Urinary bladder (tissue), 4 donors: ENCODE data around the gene KDM5B. TPM values are rescaled to one million over a fixed set of nuclear protein-coding genes. Genes with fewer than 3 reads are reported as not detected.

Experiments used
- DNase-seq: peaks from one replicate; pipeline ENCODE4 v3.0.0-alpha.2; 2015; ENCODE audit errors: extremely low spot score
- H3K27ac ChIP-seq: one replicate; pipeline ENCODE4 v1.5.1; 2013; ENCODE audit warnings: low read depth, mild to moderate bottlenecking, moderate library complexity
- H3K36me3 ChIP-seq: one replicate; pipeline ENCODE4 v1.6.1; 2013; ENCODE audit warnings: mild to moderate bottlenecking, moderate library complexity; ENCODE audit not compliant: insufficient read depth
- H3K4me1 ChIP-seq: one replicate; pipeline ENCODE4 v1.6.1; 2013; ENCODE audit warnings: mild to moderate bottlenecking, moderate library complexity; ENCODE audit not compliant: insufficient read depth
- H3K4me3 ChIP-seq: one replicate; pipeline ENCODE4 v1.5.1; 2013; ENCODE audit warnings: low read depth, low read length
- WGBS: extraction: QIAGEN DNeasy Blood & Tissue Kit; methylation state at CpG from one replicate; pipeline ENCODE4 v1.1.7; 2013; 5-methylcytosine and 5-hydroxymethylcytosine counted together
- polyA plus RNA-seq: library from polyadenylated mRNA; stranded (reverse); fragments of 200-250 nt; gene quantifications from one replicate; pipeline ENCODE4 v1.2.3, GENCODE V29; 2013
- total RNA-seq: library from RNA; depleted of rRNA; stranded (reverse); fragments of >200 nt; gene quantifications from one replicate; pipeline ENCODE4 v1.2.3, GENCODE V29; 2014
- donor health status: healthy with polysubstance abuse.
- donor health status: healthy.

The KDM5B gene
- total and polyA plus RNA-seq, 2 donors, result 16.8 to 189 TPM

GRCh38 chr1:202794051-202794740 lies 14.0 kb downstream of the KDM5B start:
- Histone ChIP-seq H3K4me1 (no peaks in the 10 kb centered on the region), H3K4me3 (no peak overlapping the region), H3K27ac (no peak overlapping the region), H3K36me3 (no peaks in the 10 kb centered on the region)
- no peak for DNase-seq

- H3K36me3 ChIP-seq, result no peaks in the 10 kb centered on the region
- H3K4me1 ChIP-seq, result no peaks in the 10 kb centered on the region
- H3K4me3 ChIP-seq, result no peak overlapping the region
- no peak for DNase-seq
- whole genome bisulfite sequencing, result 76% methylated on average over 4 of the region's 4 CpGs
- H3K27ac ChIP-seq, result no peak overlapping the region
Measured at GRCh38 chr1:202791077-202791747, 17.0 kb downstream of the KDM5B start.

DNA sequence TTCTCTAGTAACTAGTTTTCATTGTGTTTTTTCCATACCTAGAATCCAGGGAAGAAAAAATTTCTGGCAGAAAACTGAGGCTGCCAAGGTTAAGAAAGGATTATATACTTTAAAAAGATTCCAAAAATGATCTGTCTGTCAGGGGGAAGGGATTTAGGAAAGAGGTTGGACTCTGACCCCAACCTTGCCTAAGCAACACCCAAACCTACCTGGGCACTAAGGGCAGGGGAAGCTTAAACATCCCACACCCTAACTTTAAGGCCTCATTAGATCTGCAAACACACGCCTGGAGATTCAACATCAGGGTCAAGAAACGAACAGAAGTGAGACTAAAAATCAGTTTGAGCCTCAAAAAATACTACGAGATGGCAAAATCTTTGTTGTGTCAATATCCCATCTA lies 19.4 kb downstream of the KDM5B start:
- Histone ChIP-seq H3K4me1 (no peaks in the 10 kb centered on the region), H3K4me3 (no peak overlapping the region), H3K36me3 (peaks cover 1% of the 10 kb centered on the region), H3K27ac (no peak overlapping the region)
- DNase-seq, result no peak
- 77% methylated on average over 3 of the region's 3 CpGs for WGBS

DNA sequence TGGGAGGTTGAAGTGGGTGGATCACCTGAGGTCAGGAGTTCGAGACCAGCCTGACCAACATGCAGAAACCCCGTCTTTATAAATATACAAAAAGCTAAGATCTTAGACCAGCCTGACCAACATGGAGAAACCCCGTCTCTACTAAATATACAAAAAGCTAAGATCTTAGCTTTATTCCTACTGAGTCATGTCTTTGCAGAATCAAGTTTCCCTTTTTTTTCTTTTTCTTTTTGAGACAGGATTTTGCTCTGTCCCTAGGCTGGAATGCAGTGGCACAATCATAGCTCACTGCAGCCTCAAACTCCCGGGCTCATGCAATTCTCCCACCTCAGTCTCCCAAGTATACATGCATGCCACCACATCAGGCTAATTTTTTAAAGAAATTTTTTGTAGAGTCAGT lies 21.4 kb downstream of the KDM5B start:
- Histone ChIP-seq H3K36me3 (peaks cover 1% of the 10 kb centered on the region), H3K27ac (no peak overlapping the region), H3K4me3 (no peak overlapping the region), H3K4me1 (no peaks in the 10 kb centered on the region)
- no peak for DNase-seq
- WGBS, result 83% methylated on average over 4 of the region's 4 CpGs

- Histone ChIP-seq H3K4me1 (no peaks in the 10 kb centered on the region), H3K27ac (no peak overlapping the region), H3K36me3 (peaks cover 1% of the 10 kb centered on the region), H3K4me3 (no peak overlapping the region)
- WGBS, result 44% methylated on average over 4 of the region's 4 CpGs
- no peak for DNase-seq
Measured at GRCh38 chr1:202781180-202781579, 27.0 kb downstream of the KDM5B start.

GRCh38 chr1:202770135-202770534 lies 38.1 kb downstream of the KDM5B start:
- Histone ChIP-seq H3K4me1 (no peaks in the 10 kb centered on the region), H3K4me3 (no peak overlapping the region), H3K36me3 (peaks cover 2% of the 10 kb centered on the region), H3K27ac (no peak overlapping the region)
- no peak for DNase-seq
- WGBS, result 94% methylated on average over 2 of the region's 2 CpGs

DNA sequence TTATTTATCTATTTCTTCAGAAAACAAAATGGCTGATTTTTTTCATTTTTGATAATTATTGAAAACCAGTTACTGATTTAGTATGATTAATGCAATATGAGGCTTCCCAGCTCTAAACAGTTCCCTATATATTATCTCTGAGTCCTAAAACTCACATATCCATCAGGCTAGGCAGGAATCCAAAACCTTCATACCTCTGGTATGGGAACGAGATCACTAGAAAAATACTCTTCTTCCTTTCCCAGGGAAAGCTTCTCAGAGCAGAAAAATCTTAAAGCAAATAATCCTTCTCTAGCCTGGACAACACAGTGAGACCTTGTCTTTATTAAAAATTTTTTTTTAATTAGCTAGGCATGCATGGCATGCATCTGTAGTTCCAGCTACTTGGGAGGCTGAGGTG lies 42.5 kb downstream of the KDM5B start:
- Histone ChIP-seq H3K4me1 (no peaks in the 10 kb centered on the region), H3K4me3 (no peak overlapping the region), H3K36me3 (no peaks in the 10 kb centered on the region), H3K27ac (no peak overlapping the region)
- DNase-seq, result no peak
- WGBS, result 75% methylated on average over 1 of the region's 1 CpG

GRCh38 chr1:202762019-202762418 lies 46.2 kb downstream of the KDM5B start:
- H3K4me3 ChIP-seq, result no peak overlapping the region
- no peaks in the 10 kb centered on the region for H3K4me1 ChIP-seq
- DNase-seq, result no peak
- 54% methylated on average over 2 of the region's 2 CpGs for WGBS
- H3K36me3 ChIP-seq, result no peaks in the 10 kb centered on the region
- H3K27ac ChIP-seq, result no peak overlapping the region

- Histone ChIP-seq H3K4me1 (no peaks in the 10 kb centered on the region), H3K4me3 (no peak overlapping the region), H3K36me3 (peaks cover 2% of the 10 kb centered on the region), H3K27ac (no peak overlapping the region)
- 81% methylated on average over 1 of the region's 1 CpG for WGBS
- no peak for DNase-seq
Measured at GRCh38 chr1:202760589-202760988, 47.6 kb downstream of the KDM5B start.

GRCh38 chr1:202756391-202756790 lies 51.8 kb downstream of the KDM5B start:
- DNase-seq, result no peak
- WGBS, result 89% methylated on average over 2 of the region's 2 CpGs
- Histone ChIP-seq H3K4me3 (no peak overlapping the region), H3K27ac (no peak overlapping the region), H3K4me1 (no peaks in the 10 kb centered on the region), H3K36me3 (peaks cover 4% of the 10 kb centered on the region)

GRCh38 chr1:202754293-202754692 lies 53.9 kb downstream of the KDM5B start:
- 97% methylated on average over 2 of the region's 2 CpGs for WGBS
- H3K36me3 ChIP-seq, result peaks cover 5% of the 10 kb centered on the region
- H3K27ac ChIP-seq, result no peak overlapping the region
- H3K4me1 ChIP-seq, result no peaks in the 10 kb centered on the region
- H3K4me3 ChIP-seq, result no peak overlapping the region
- DNase-seq, result no peak

DNA sequence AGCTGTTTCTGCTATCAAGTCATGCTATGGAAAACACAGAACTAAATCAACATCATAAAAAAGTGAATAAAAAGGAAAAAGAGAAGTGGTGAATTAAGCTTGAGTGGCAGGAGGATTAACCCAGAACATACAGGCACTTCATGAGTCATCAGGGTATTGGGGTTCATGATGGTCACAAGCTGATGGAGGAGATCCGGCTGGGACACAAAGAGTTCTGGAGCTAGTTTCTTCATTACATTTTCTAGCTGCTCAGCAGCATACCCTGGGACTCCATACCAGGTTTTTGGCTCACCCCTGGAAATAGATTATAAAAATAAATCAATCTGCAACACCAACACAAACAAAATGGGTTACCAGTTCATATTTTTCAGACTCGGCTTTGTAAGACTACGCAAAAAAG lies 55.4 kb downstream of the KDM5B start:
- no peak for DNase-seq
- 56% methylated on average over 3 of the region's 3 CpGs for WGBS
- H3K27ac ChIP-seq, result no peak overlapping the region
- peaks cover 5% of the 10 kb centered on the region for H3K36me3 ChIP-seq
- no peak overlapping the region for H3K4me3 ChIP-seq
- no peaks in the 10 kb centered on the region for H3K4me1 ChIP-seq

DNA sequence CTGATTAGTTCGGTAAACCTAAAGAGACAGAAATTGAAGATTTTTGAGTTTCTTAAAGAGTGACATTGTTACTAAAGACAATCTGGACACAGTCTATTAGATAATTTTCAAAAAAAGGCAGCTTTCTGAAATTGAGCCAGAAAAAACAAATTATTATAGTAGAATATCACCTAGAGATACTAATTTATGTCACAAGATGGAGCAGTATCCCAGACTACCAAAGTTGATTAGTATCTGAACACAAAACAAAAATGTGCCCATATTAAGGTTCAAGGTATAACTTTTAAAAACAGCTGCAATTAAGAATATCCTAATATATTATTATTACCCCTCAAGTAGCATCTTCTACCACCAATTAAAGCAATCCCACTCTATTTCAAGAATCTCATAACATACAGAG lies 57.5 kb downstream of the KDM5B start:
- 85% methylated on average over 1 of the region's 1 CpG for WGBS
- no peak for DNase-seq
- Histone ChIP-seq H3K36me3 (peaks cover 6% of the 10 kb centered on the region), H3K4me1 (no peaks in the 10 kb centered on the region), H3K4me3 (no peak overlapping the region), H3K27ac (no peak overlapping the region)

DNA sequence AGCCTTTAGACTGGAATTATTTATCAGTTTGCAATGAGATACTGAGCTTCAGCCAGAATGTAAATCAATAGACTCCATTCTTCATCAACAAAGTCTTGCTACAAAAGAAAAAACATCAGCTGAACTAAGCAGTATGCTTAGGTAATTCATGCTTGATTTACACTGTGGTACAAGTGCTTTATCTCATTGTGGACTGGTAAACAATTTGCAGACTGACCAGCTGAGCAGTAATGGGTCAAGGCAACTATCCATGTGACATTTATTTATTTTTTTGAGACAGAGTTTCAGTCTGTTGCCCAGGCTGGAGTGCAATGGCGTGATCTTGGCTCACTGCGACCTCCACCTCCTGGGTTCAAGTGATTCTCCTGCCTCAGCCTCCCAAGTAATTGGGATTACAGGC lies 58.2 kb downstream of the KDM5B start:
- DNase-seq, result no peak
- H3K36me3 ChIP-seq, result peaks cover 6% of the 10 kb centered on the region

More for the DNA sequence above, 58.2 kb downstream of the KDM5B start:
- H3K4me1 ChIP-seq, result no peaks in the 10 kb centered on the region
- H3K27ac ChIP-seq, result no peak overlapping the region
- no peak overlapping the region for H3K4me3 ChIP-seq
- WGBS, result 94% methylated on average over 2 of the region's 2 CpGs
